Peyer's patch (tissue), 4 donors: ENCODE measurements around the gene ARHGAP24. TPM values are rescaled to one million over a fixed set of nuclear protein-coding genes. Genes with fewer than 3 reads are reported as not detected.

Source experiments
- DNase-seq, 3 donors: peaks; one replicate each; pipeline ENCODE4 v3.0.0-alpha.2; 2017 to 2019
- H3K27ac ChIP-seq, 4 donors: fragments of 200-600 bp; sonication (generic); one replicate each; pipeline ENCODE4 v1.5.1; 2016 to 2019
- H3K27me3 ChIP-seq, 2 donors: fragments of 200-600 bp; sonication (generic); one replicate each; pipeline ENCODE4 v1.5.1; 2019
- H3K36me3 ChIP-seq, 3 donors: fragments of 200-600 bp; sonication (generic); one replicate each; pipeline ENCODE4 v1.5.1; 2016 to 2019
- H3K4me1 ChIP-seq, 4 donors: fragments of 200-600 bp; sonication (generic); one replicate each; pipeline ENCODE4 v1.5.1; 2016 to 2019
- H3K4me3 ChIP-seq, 4 donors: fragments of 200-600 bp; sonication (generic); 1 replicate in 3 of 4; 2 replicates in 1 of 4; pipeline ENCODE4 v1.5.1; 2016 to 2019; ENCODE audit warnings: mild to moderate bottlenecking in 1 of 4
- H3K9me3 ChIP-seq, 4 donors: fragments of 200-600 bp; sonication (generic); one replicate each; pipeline ENCODE4 v1.5.1; 2016 to 2019; ENCODE audit warnings: mild to moderate bottlenecking in 1 of 4
- CTCF ChIP-seq, 6 experiments: fragments of 450-650 bp in 4 of 6; fragments of 200-600 bp in 2 of 6; sonication (generic) in 1 of 6; IDR thresholded peaks; one replicate each; pipeline ENCODE4 v1.5.1; 2017 to 2019; ENCODE audit warnings: antibody characterized with exemption in 6 of 6, mild to moderate bottlenecking in 3 of 6, moderate library complexity in 1 of 6
- POLR2A ChIP-seq, 2 donors: fragments of 450-650 bp; IDR thresholded peaks; one replicate each; pipeline ENCODE4 v1.5.1; 2017; ENCODE audit warnings: antibody characterized with exemption in 2 of 2, mild to moderate bottlenecking in 2 of 2, moderate library complexity in 2 of 2
- total RNA-seq, 4 donors: library from RNA; depleted of rRNA; stranded (reverse); fragments of >200 nt; gene quantifications; one replicate each; pipeline ENCODE4 v1.1.0, GENCODE V29; 2016

Gene ARHGAP24
- total RNA-seq, 4 donors from 2014 or later = 4.7 to 330 (median 20.0) TPM

GRCh38 chr4:85615952-85616351 lies 141.0 kb downstream of the ARHGAP24 start:
- no peak overlapping the region for H3K27ac ChIP-seq
- TF ChIP-seq POLR2A (IDR thresholded peaks at IDR 0.05) = no peak
- TF ChIP-seq CTCF (IDR thresholded peaks at IDR 0.05) = no peak

GRCh38 chr4:85617202-85617601 lies 142.3 kb downstream of the ARHGAP24 start:
- Histone ChIP-seq H3K4me1 (no peaks in the 10 kb centered on the region), H3K27ac (no peak overlapping the region), H3K9me3 (no peaks in the 10 kb centered on the region), H3K27me3 (no peaks in the 10 kb centered on the region), H3K4me3 (no peak overlapping the region), H3K36me3 (no peaks in the 10 kb centered on the region)
- DNase-seq = no peak
- TF ChIP-seq CTCF (IDR thresholded peaks at IDR 0.05) = no peak
- TF ChIP-seq POLR2A (IDR thresholded peaks at IDR 0.05) = no peak

More at GRCh38 chr4:85615952-85616351, 141.0 kb downstream of the ARHGAP24 start:
- Histone ChIP-seq H3K27me3 (no peaks in the 10 kb centered on the region), H3K36me3 (no peaks in the 10 kb centered on the region), H3K4me3 (no peak overlapping the region), H3K9me3 (no peaks in the 10 kb centered on the region), H3K4me1 (no peaks in the 10 kb centered on the region)
- no peak for DNase-seq

GRCh38 chr4:85632981-85633380 lies 158.0 kb downstream of the ARHGAP24 start:
- TF ChIP-seq CTCF (IDR thresholded peaks at IDR 0.05) (no peak), POLR2A (IDR thresholded peaks at IDR 0.05) (no peak)
- Histone ChIP-seq H3K27ac (no peak overlapping the region), H3K36me3 (no peaks in the 10 kb centered on the region), H3K4me3 (no peak overlapping the region), H3K4me1 (no peaks in the 10 kb centered on the region), H3K27me3 (no peaks in the 10 kb centered on the region), H3K9me3 (no peaks in the 10 kb centered on the region)
- DNase-seq = no peak

- Histone ChIP-seq H3K4me1 (no peaks in the 10 kb centered on the region), H3K27me3 (no peaks in the 10 kb centered on the region), H3K9me3 (no peaks in the 10 kb centered on the region), H3K4me3 (no peak overlapping the region), H3K27ac (no peak overlapping the region), H3K36me3 (no peaks in the 10 kb centered on the region)
- DNase-seq = no peak
- TF ChIP-seq POLR2A (IDR thresholded peaks at IDR 0.05) (no peak), CTCF (IDR thresholded peaks at IDR 0.05) (no peak)
These were observed 162.8 kb downstream of the ARHGAP24 start for GRCh38 chr4:85637778-85638177.

DNA sequence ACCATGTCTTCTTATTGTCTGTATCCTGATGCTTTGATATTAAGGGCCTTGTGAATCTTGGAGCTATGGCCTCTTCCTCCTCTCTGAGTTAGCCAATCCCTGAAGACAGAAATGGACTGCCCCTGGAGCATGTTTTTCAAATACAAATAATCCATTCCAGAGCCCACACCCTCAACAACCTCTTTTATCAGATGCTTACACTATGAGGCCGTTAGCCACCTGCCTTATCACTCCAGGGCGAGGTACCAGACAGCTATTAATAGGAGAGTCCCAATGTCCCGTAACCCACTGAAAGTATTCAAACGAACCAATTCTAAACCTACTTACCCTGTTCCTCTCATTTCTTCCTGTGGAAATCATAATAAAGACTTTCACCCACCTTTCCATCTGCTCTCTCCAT lies 165.0 kb downstream of the ARHGAP24 start:
- Histone ChIP-seq H3K27ac (no peak overlapping the region), H3K27me3 (no peaks in the 10 kb centered on the region), H3K4me1 (no peaks in the 10 kb centered on the region), H3K36me3 (no peaks in the 10 kb centered on the region), H3K4me3 (no peak overlapping the region), H3K9me3 (no peaks in the 10 kb centered on the region)
- TF ChIP-seq POLR2A (IDR thresholded peaks at IDR 0.05) = no peak
- no peak for TF ChIP-seq CTCF (IDR thresholded peaks at IDR 0.05)
- no peak for DNase-seq
